Stimulated activated CD8-positive, alpha-beta memory T cell treated with anti-CD3 and anti-CD28 coated beads, Interleukin-12 subunit alpha, Interleukin-12 subunit beta, amount 100 ng/mL, for 1 hour (primary cell): ENCODE measurements around the gene TRIM46.
"Not testable (repeated sequence)": the region's sequence is repeated elsewhere in the genome, so short reads cannot be mapped to it uniquely, and the experiment has no call there.

Experiments used
- DNase-seq: peaks from one replicate; pipeline ENCODE4 v3.0.0-alpha.2; 2020; ENCODE audit warnings: low read depth

Gene TRIM46

GRCh38 chr1:155206891-155207805, 33.5 kb downstream of the TRIM46 start:
- peak; percentile 85 for DNase-seq

GRCh38 chr1:155207806-155208540, 34.3 kb downstream of the TRIM46 start, which contains the start of gene THBS3:
TSS of gene THBS3 (minus strand) at chr1:155207897. CDS start at chr1:155207876, 21 bp downstream.
- DNase-seq, result no peak

- peak; percentile 78 for DNase-seq
Observed at GRCh38 chr1:155208541-155209311, 35.1 kb downstream of the TRIM46 start, which contains the start of gene MTX1. TSS of gene MTX1 (plus strand) at chr1:155208695. CDS start at chr1:155208805, 110 bp downstream.

GRCh38 chr1:155209312-155209721, 35.7 kb downstream of the TRIM46 start:
- DNase-seq, result no peak

GRCh38 chr1:155210314-155211104, 36.9 kb downstream of the TRIM46 start:
- DNase-seq, result no peak

GRCh38 chr1:155211381-155212050, 37.9 kb downstream of the TRIM46 start:
- not testable (repeated sequence) for DNase-seq

GRCh38 chr1:155212051-155212440, 38.4 kb downstream of the TRIM46 start:
- not testable (repeated sequence) for DNase-seq

- DNase-seq, result not testable (repeated sequence)
Observed at GRCh38 chr1:155214702-155215101, 41.1 kb downstream of the TRIM46 start.

- no peak for DNase-seq
Observed at GRCh38 chr1:155218854-155219591, 45.4 kb downstream of the TRIM46 start.

- DNase-seq, result no peak
Observed at GRCh38 chr1:155219592-155220031, 46.0 kb downstream of the TRIM46 start.

GRCh38 chr1:155220211-155220965, 46.7 kb downstream of the TRIM46 start:
- DNase-seq, result not testable (repeated sequence)

GRCh38 chr1:155223047-155223446, 49.4 kb downstream of the TRIM46 start:
- DNase-seq, result no peak

- DNase-seq, result not testable (repeated sequence)
Observed at GRCh38 chr1:155225404-155225759, 51.7 kb downstream of the TRIM46 start.

GRCh38 chr1:155226188-155226909, 52.7 kb downstream of the TRIM46 start:
- peak; percentile 67 for DNase-seq

- DNase-seq, result no peak
Observed at GRCh38 chr1:155226910-155227260, 53.2 kb downstream of the TRIM46 start.

- DNase-seq, result peak; percentile 96
Observed at GRCh38 chr1:155227261-155228095, 53.8 kb downstream of the TRIM46 start.

- no peak for DNase-seq
Observed at GRCh38 chr1:155228096-155228427, 54.4 kb downstream of the TRIM46 start.

- DNase-seq, result not testable (repeated sequence)
Observed at GRCh38 chr1:155231302-155231701, 57.7 kb downstream of the TRIM46 start.
